Kidney capillary endothelial cell (primary cell): ENCODE data around the gene CTBP1.

Experiments
- DNase-seq: peaks from one replicate; pipeline ENCODE4 v3.0.0-alpha.2; 2018; ENCODE audit warnings: low spot score

The CTBP1 gene

DNA sequence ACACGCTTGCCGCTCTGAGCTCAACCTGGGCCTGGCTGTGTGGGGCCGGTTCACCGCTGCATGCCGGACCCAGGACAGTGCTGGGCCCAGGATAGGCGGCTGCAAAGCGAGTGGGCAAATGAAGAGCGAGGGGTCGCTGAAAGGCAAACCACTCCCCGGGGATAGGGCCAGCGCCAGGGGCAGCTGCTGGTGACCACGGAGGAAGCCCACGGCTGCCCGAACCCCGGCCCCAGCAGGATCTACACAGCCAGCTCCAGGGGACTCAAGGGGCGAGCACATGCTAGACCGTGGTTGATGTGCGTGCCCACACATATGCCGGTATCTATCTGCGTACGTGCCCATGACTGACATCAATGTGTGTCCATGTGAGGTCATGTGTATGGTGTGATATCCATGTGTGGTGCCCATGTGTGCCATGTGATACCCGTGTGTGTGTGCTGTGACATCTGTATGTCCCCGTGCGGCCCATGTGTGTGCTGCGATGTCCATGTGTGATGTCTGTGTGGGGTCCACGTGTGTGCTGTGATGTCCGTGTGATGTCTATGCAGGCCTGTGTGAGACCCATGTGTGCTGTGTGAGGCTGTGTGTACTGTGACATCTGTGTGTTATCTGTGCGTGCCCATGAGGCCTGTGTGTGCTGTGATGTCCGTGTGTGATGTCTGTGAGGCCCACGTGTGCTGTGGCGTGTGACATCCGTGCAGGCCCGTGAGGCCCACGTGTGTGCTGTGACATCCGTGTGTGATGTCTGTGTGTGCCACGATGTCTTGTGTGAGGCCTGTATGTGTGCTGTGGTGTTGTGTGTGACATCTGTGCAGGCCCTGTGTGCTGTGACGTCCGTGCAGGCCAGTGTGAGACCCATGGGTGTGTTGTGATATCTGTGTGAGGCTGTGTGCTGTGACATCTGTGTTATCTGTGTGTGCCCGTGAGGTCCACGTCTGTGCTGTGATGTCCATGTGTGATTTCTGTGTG is 24.8 kb downstream of the CTBP1 start:
- DNase-seq = no peak

GRCh38 chr4:1222938-1223690 is 25.8 kb downstream of the CTBP1 start:
- no peak for DNase-seq

- DNase-seq = no peak
Measured at GRCh38 chr4:1222036-1222789, 26.7 kb downstream of the CTBP1 start.

DNA sequence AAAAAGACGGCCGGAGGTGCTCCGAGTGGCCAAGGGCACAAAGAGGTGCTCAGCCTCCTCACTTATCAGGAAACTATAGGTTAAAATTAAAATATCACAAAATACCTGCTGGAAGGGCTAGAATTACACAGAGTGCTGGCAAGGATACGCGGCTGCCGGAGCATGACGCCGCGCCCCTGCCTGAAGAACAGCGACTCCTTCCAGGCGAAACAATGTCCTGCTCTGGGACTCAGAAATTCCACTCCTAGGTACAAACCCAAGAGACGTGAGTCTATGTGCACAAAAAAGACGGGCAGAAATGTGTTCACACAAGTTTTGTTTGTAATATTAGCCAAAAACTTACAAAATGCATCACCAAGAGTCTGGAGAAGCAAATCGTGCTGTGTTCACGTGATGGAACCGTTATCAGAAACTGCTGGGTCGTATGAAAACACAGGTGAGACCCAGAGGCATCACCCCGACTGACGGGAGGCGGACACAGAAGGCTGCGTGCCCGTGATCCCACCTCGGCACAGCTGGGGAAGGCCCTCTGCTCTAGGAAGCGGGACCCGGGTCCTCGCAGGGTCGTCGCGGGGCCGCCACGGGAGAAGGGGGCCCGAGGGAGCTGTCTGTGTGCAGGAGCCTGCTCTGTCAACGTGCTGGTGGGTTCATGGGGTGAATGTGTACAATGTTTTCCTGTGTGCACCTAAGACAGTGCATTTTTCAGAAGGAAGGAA is 27.6 kb downstream of the CTBP1 start:
- no peak for DNase-seq

- DNase-seq = no peak
Measured at GRCh38 chr4:1220566-1220965, 28.4 kb downstream of the CTBP1 start.

GRCh38 chr4:1219566-1219950 is 29.4 kb downstream of the CTBP1 start:
- no peak for DNase-seq

GRCh38 chr4:1218634-1219565 is 30.0 kb downstream of the CTBP1 start:
- no peak for DNase-seq

- no peak for DNase-seq
Measured at GRCh38 chr4:1217366-1217765, 31.6 kb downstream of the CTBP1 start.

- peak; percentile 63 for DNase-seq
Measured at GRCh38 chr4:1216869-1217294, 32.0 kb downstream of the CTBP1 start.

DNA sequence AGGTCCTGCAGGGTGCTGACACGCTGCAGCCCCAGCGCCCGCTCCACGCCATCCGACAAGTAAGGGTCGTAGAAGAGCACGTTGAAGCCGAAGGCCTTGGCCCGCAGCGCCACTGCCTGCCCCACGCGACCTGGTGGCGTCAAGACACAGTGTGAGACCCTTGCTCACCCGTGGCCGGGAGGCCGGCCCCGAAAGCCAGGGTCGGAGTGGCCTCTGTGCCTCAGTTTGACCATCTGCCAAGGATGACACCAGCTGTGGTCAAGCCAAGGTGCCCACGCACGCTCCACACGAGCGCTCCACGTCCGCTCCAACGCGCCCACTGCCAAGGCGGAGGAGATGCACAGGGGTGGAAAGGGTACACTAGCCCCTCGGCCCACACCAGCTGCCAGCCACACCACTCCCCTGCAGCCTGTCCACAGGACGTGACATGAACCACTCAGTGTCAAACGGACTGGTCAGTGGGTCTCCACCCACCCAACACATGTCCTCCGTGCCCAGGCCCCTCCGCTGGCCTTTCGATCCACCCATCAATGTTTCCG is 32.8 kb downstream of the CTBP1 start:
- DNase-seq = no peak

DNA sequence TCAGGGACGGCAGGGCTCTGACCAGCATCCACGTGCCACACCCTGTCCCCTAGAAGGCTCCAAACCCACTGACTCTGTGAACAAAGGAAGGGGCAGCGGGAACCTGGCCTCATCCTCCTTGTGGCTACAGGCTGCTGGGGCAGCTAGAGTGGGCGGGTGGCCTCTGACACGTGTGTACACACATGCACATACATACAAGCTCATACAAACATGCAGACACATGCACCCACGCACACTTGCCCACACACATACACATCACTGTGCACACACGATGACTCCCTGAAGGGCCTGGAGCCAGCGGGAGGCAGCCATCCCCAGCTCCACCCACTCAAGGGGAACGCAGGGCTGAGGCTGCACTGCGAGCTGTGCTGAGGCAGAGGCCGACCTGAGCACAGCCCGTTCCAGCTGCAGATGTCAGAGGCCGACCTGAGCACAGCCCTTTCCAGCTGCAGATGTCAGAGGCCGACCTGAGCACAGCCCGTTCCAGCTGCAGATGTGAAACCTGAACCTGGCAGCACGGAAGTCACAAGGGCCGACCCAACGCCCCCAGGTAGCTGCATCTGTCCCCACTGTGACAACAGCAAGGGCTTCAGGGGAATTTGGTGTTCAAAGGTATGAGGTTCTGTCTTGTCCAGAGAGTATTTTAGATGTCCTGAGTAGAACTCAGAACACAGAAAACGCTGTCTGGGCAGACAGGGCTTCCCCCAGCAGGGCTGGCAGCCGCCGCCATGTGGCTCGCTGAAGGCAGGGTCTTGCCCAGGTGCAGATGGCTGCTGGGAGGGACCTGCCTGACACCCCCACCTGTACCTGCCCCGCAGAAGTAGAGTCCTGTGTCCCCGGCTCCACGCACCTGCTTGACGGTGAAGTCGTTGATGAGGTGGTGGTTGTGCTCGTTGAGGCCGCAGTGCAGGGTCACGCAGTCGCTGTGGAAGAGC is 33.5 kb downstream of the CTBP1 start:
- DNase-seq = no peak

DNA sequence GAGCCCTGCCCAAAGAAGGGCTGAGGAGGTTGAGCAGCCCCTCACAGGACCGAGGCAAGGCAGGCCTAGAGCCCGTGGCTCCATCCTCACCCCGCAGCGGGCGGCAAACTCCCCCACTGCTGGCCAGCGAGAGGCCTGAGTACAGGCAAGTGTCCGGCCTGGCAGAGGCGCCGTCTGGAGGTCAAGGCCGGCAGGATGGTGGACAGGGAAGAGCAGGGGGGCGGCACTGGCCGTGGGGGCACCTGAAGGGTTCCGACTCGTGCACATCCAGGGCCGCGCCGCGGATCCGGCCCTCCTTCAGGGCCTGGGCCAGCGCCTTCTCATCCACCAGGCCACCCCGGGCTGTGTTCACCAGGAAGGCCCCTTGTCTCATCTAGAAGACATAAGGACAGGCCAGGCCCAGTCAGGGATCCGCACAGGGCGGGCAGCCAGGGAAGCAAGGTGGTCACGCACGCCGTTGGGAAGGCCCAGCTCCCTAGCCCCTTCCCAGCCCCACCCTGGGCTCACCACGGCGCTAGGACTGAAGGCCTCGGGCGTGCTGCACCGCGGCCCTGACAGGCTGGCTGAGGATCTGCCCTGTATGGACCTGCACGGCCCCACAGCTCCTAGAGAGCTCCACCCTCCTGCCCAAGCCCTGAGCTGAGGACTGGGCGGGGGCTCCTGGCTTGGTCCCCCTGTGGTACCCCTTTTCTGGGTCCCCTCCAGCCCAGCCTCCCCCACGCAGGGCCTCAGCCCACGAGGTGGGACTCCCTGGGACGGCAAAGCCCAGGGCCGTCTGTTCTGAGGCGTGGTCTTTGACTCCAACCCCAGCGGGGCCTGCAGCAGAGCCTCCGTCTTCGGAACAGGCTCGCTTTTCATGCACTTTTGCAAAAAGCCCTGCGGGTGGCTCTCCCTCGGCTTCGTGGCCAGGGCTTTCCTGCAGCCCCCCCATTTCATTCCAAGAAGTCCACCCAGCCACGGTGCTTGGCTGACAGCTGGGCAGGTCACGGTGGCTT is 34.5 kb downstream of the CTBP1 start:
- no peak for DNase-seq

GRCh38 chr4:1213336-1213995 is 35.5 kb downstream of the CTBP1 start:
- DNase-seq = no peak

- DNase-seq = no peak
Measured at GRCh38 chr4:1212546-1213335, 36.2 kb downstream of the CTBP1 start.

DNA sequence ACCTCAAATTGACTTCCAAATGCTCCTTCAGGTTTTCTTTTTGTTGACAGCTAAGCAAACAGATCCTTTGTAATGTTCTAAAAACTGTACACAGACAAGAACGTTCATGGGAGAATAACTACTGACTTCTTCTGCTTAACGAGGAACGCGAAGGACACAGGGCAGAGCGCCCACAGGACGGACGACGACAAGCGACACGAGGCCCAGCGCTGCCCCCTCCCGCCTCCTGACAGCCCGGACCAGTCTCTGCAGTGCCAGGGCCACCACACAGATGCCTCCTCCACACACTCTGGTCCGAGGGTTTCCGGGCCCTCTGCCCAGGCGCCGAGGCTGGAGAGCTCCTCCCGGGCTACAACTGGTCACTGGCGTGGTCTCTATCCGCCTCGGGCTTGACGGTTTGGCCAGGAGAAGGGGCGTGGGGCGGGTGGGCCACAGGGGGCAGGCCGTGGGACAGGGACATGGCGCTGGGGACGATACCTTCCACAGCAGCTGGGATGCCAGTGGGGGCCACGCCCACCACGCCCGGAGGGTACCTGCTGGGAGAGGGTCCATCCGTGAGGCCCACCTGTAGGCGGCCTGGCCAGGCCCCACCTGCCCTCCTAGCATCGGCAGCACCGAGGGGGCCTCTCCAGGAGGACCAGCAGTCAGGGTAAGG is 36.9 kb downstream of the CTBP1 start:
- DNase-seq = no peak

DNA sequence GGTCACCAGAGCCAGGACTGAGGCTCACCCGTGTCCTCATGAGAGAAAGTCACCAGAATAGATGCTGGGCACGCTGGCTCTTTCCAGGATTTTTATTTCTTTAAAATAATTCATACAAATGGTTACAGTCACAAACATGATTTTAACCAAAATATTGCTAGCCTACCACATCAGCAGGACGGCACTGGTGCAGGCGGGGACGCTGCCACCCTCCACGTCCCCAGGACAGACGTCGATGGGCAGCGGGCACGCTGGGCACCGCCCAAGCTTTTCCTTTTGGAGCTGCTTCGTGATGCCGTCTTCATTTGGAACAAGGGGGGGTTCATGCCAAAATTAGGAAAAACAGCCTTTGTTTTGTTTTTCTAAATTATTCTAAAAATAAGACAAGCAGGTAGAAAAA is 37.6 kb downstream of the CTBP1 start:
- DNase-seq = no peak
